HL-60 (cell line): ENCODE results near the gene PPP6C.

Experiments used
- CTCF ChIP-seq: IDR thresholded peaks from one replicate; pipeline ENCODE4 v1.5.1; 2011; ENCODE audit warnings: low read length, control low read depth, inconsistent platforms; ENCODE audit not compliant: insufficient read depth
- GABPA ChIP-seq: IDR thresholded peaks from 2 replicates; pipeline ENCODE4 v1.6.1; 2012; ENCODE audit warnings: low read depth
- POLR2AphosphoS5 ChIP-seq: IDR thresholded peaks from 2 replicates; pipeline ENCODE4 v1.6.1; 2012; ENCODE audit warnings: low read depth
- REST ChIP-seq: IDR thresholded peaks from 2 replicates; pipeline ENCODE4 v1.6.1; 2012; ENCODE audit warnings: low read depth; ENCODE audit not compliant: insufficient replicate concordance
- SPI1 ChIP-seq: IDR thresholded peaks from 2 replicates; pipeline ENCODE4 v1.6.1; 2012; ENCODE audit warnings: low read depth, mild to moderate bottlenecking, borderline replicate concordance

- TF ChIP-seq CTCF, result no peak
- no peak for TF ChIP-seq POLR2AphosphoS5
- no peak for TF ChIP-seq SPI1
- TF ChIP-seq GABPA, result no peak
- TF ChIP-seq REST, result no peak
Measured at GRCh38 chr9:125202846-125203618, 13.4 kb upstream of the PPP6C start.
